Adrenal gland (tissue), 5 donors: ENCODE results near the gene SIK2.

Experiments
- POLR2A ChIP-seq, 2 donors: fragments of 450-650 bp; IDR thresholded peaks; one replicate each; pipeline ENCODE4 v1.6.1; 2017; ENCODE audit warnings: antibody characterized with exemption in 2 of 2, mild to moderate bottlenecking in 2 of 2, moderate library complexity in 1 of 2
- TF ChIP-seq, protein P1 (sequence below), 6 experiments: fragments of 450-650 bp in 4 of 6; fragments of 200-600 bp in 2 of 6; sonication (generic) in 1 of 6; IDR thresholded peaks; 1 replicate in 5 of 6; 2 replicates in 1 of 6; pipeline versions ENCODE4 v1.5.1 to v1.8.0; 2016 to 2021; ENCODE audit warnings: antibody characterized with exemption in 6 of 6, mild to moderate bottlenecking in 2 of 6, moderate library complexity in 1 of 6
- donor health status: DM: no; HTN: no; CAD: no.

DNA sequence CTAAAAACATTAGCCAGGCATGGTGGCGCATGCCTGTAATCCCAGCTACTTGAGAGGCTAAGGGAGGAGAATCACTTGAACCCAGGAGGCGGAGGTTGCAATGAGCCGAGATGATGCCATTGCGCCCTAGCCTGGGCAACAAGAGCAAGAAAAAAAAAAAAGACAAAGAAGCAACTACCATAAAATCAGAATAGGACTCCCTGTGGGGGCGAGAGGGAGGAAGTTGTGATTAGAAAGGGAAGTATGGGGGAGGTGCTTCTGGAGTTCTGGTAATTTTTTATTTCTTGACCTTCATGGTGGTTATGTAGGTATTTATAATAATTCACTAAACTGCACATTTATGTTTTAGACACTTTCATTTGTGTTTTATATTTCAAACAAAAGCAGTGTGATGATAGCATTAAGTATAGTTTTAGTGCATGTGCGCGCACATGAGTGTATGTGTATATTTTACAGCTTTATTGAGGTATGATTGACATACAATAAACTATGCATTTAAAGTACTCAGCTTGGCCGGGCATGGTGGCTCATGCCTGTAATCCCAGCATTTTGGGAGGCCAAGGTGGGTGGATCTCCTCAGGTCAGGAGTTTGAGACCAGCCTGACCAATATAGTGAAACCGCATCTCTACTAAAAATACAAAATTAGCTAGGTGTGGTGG is 43.5 kb downstream of the SIK2 start:
- TF ChIP-seq, protein P1, sequence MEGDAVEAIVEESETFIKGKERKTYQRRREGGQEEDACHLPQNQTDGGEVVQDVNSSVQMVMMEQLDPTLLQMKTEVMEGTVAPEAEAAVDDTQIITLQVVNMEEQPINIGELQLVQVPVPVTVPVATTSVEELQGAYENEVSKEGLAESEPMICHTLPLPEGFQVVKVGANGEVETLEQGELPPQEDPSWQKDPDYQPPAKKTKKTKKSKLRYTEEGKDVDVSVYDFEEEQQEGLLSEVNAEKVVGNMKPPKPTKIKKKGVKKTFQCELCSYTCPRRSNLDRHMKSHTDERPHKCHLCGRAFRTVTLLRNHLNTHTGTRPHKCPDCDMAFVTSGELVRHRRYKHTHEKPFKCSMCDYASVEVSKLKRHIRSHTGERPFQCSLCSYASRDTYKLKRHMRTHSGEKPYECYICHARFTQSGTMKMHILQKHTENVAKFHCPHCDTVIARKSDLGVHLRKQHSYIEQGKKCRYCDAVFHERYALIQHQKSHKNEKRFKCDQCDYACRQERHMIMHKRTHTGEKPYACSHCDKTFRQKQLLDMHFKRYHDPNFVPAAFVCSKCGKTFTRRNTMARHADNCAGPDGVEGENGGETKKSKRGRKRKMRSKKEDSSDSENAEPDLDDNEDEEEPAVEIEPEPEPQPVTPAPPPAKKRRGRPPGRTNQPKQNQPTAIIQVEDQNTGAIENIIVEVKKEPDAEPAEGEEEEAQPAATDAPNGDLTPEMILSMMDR (IDR thresholded peaks at IDR 0.05) = no peak
- TF ChIP-seq POLR2A (IDR thresholded peaks at IDR 0.05) = no peak
